NT2/D1 (cell line): ENCODE data around the gene CYP4A22.
"Not testable (repeated sequence)": the region's sequence is repeated elsewhere in the genome, so short reads cannot be mapped to it uniquely, and the experiment has no call there.

ENCODE experiments used
- SUZ12 ChIP-seq: IDR thresholded peaks from 2 replicates; pipeline ENCODE4 v1.6.1; 2011; ENCODE audit not compliant: insufficient read length, insufficient read depth; ENCODE audit errors: extremely low read depth
- ZNF274 ChIP-seq: IDR thresholded peaks from 2 replicates; pipeline ENCODE4 v1.6.1; 2011; ENCODE audit warnings: mild to moderate bottlenecking, low read depth, low read length

GRCh38 chr1:47156457-47156856, 19.2 kb downstream of the CYP4A22 start:
- not testable (repeated sequence) for TF ChIP-seq SUZ12, ZNF274
